Measurements from ENCODE around the gene NCOA5. TPM values are rescaled to one million over a fixed set of nuclear protein-coding genes. Genes with fewer than 3 reads are reported as not detected.

The NCOA5 gene
- total and polyA plus RNA-seq, 2 donors from 2014 or later: 15.4 to 28.3 TPM

GRCh38 chr20:46113113-46113470 lies 23.3 kb upstream of the NCOA5 start:
- H3K4me3 ChIP-seq (ENCODE audit: low read length in 3 of 3): no peak overlapping the region
- DNase-seq: no peak
- H3K9me3 ChIP-seq (ENCODE audit: control insufficient read depth in 2 of 3, insufficient read depth in 1 of 3, low read length in 3 of 3): no peaks in the 10 kb centered on the region
- TF ChIP-seq CTCF (IDR thresholded peaks at IDR 0.05; ENCODE audit: borderline replicate concordance, extremely low read depth, insufficient read depth): no peak
- H3K27me3 ChIP-seq (ENCODE audit: control insufficient read depth, insufficient read depth, low read length): no peaks in the 10 kb centered on the region
- no peak overlapping the region for H3K9ac ChIP-seq (ENCODE audit: low read length in 3 of 3)
- FAIRE-seq: no peak
- H3K27ac ChIP-seq (ENCODE audit: low read depth in 2 of 2, low read length in 2 of 2): no peak overlapping the region
- intact Hi-C loops (cut with DNase I): no loop called here
- H3K4me1 ChIP-seq (ENCODE audit: control insufficient read depth in 2 of 3, insufficient read depth in 2 of 3, low read depth in 1 of 3, low read length in 3 of 3): no peaks in the 10 kb centered on the region
- no peaks in the 10 kb centered on the region for H3K36me3 ChIP-seq (ENCODE audit: control insufficient read depth in 2 of 3, insufficient read depth in 3 of 3, low read length in 3 of 3)

- H3K4me3 ChIP-seq (ENCODE audit: low read length in 3 of 3): no peak overlapping the region
- FAIRE-seq: no peak
- intact Hi-C loops (cut with DNase I): no loop called here
Measured at GRCh38 chr20:46112430-46113112, 22.8 kb upstream of the NCOA5 start.

DNA sequence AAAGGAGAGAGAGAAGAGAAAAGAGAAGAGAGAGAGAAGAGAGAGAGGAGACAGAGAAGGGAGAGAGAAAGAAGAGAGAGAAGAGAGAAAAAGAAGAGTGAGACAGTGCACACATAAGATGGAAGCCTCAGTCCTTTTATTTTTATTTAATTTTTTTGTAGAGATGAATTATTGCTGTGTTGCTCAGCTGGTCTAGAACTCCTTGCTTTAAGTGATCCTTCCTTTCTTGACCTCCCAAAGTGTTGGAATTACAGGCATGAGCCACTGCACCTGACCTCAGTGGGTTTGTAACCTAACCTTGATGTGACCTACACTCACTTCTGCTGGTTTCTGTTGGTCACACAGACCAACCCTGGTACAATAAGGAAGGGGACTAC lies 22.1 kb upstream of the NCOA5 start:
- no peak for DNase-seq
- H3K36me3 ChIP-seq (ENCODE audit: control insufficient read depth in 2 of 3, insufficient read depth in 3 of 3, low read length in 3 of 3): no peaks in the 10 kb centered on the region
- H3K9me3 ChIP-seq (ENCODE audit: control insufficient read depth in 2 of 3, insufficient read depth in 1 of 3, low read length in 3 of 3): no peaks in the 10 kb centered on the region
- no peak for TF ChIP-seq CTCF (IDR thresholded peaks at IDR 0.05; ENCODE audit: borderline replicate concordance, extremely low read depth, insufficient read depth)
- H3K4me3 ChIP-seq (ENCODE audit: low read length in 3 of 3): no peak overlapping the region
- no peak overlapping the region for H3K27ac ChIP-seq (ENCODE audit: low read depth in 2 of 2, low read length in 2 of 2)
- no peak for FAIRE-seq
- H3K4me1 ChIP-seq (ENCODE audit: control insufficient read depth in 2 of 3, insufficient read depth in 2 of 3, low read depth in 1 of 3, low read length in 3 of 3): no peaks in the 10 kb centered on the region
- no peak overlapping the region for H3K9ac ChIP-seq (ENCODE audit: low read length in 3 of 3)
- intact Hi-C loops (cut with DNase I): no loop called here
- H3K27me3 ChIP-seq (ENCODE audit: control insufficient read depth, insufficient read depth, low read length): no peaks in the 10 kb centered on the region

More at GRCh38 chr20:46112430-46113112, 22.8 kb upstream of the NCOA5 start:
- Histone ChIP-seq H3K36me3 (ENCODE audit: control insufficient read depth in 2 of 3, insufficient read depth in 3 of 3, low read length in 3 of 3) (no peaks in the 10 kb centered on the region), H3K27ac (ENCODE audit: low read depth in 2 of 2, low read length in 2 of 2) (no peak overlapping the region), H3K9ac (ENCODE audit: low read length in 3 of 3) (no peak overlapping the region), H3K9me3 (ENCODE audit: control insufficient read depth in 2 of 3, insufficient read depth in 1 of 3, low read length in 3 of 3) (no peaks in the 10 kb centered on the region), H3K27me3 (ENCODE audit: control insufficient read depth, insufficient read depth, low read length) (no peaks in the 10 kb centered on the region), H3K4me1 (ENCODE audit: control insufficient read depth in 2 of 3, insufficient read depth in 2 of 3, low read depth in 1 of 3, low read length in 3 of 3) (no peaks in the 10 kb centered on the region)
- DNase-seq: peak in 1 of 5 donors; percentile 23
- no peak for TF ChIP-seq CTCF (IDR thresholded peaks at IDR 0.05; ENCODE audit: borderline replicate concordance, extremely low read depth, insufficient read depth)

Data from kidney (tissue), 14 donors.